SK-N-SH (cell line): ENCODE measurements around the gene CD2AP. TPM values are rescaled to one million over a fixed set of nuclear protein-coding genes. Genes with fewer than 3 reads are reported as not detected.

ENCODE experiments used
- CTCF ChIA-PET: fragments of 300-600, 350-600 bp; formaldehyde crosslinking; extraction: SDS; loops from one replicate; lab custom pipeline; 2021; lab: Yijun Ruan, JAX
- POLR2A ChIA-PET: fragments of 350-600 bp; sonication (Branson Sonifier 250); formaldehyde crosslinking; extraction: SDS; loops from one replicate; lab custom pipeline; 2020; ENCODE audit warnings: antibody characterized with exemption, inconsistent platforms; lab: Yijun Ruan, JAX
- DNase-seq: peaks from one replicate; pipeline ENCODE4 v3.0.0; 2012
- H2AFZ ChIP-seq: fragments of 200-600 bp; sonication (generic); 2 replicates; pipeline ENCODE4 v1.8.1; 2016; ENCODE audit warnings: antibody characterized with exemption, mild to moderate bottlenecking, low read depth
- H3F3A ChIP-seq: fragments of 200-600 bp; sonication (generic); replicated peaks from 2 replicates; pipeline ENCODE3; 2016; ENCODE audit warnings: antibody characterized with exemption, mild to moderate bottlenecking; ENCODE audit not compliant: insufficient read depth
- H3K27ac ChIP-seq, 2 experiments: fragments of 200-500 bp in 1 of 2; fragments of 200-600 bp in 1 of 2; sonication (Bioruptor generic) in 1 of 2; sonication (generic), shearing (Covaris generic) in 1 of 2; 2 replicates each; pipeline versions ENCODE4 v1.5.1 to v1.6.1; 2014 to 2016; ENCODE audit warnings: low read depth in 2 of 2, inconsistent platforms in 1 of 2, low read length in 1 of 2, mild to moderate bottlenecking in 1 of 2, mixed read lengths in 1 of 2
- H3K27me3 ChIP-seq: fragments of 200-600 bp; sonication (generic), shearing (Covaris generic); 2 replicates; pipeline ENCODE4 v1.6.1; 2016; ENCODE audit warnings: mixed run types; ENCODE audit not compliant: insufficient read depth
- H3K36me3 ChIP-seq, 2 experiments: fragments of 200-500 bp in 1 of 2; fragments of 200-600 bp in 1 of 2; sonication (Bioruptor generic) in 1 of 2; sonication (generic) in 1 of 2; replicated peaks in 1 of 2; 2 replicates each; pipeline versions ENCODE3 to v1.5.1; 2014 to 2016; ENCODE audit warnings: low read length in 1 of 2, mild to moderate bottlenecking in 1 of 2; ENCODE audit not compliant: insufficient read depth in 2 of 2, control insufficient read depth in 1 of 2
- H3K4me1 ChIP-seq, 2 experiments: fragments of 200-500 bp in 1 of 2; fragments of 200-600 bp in 1 of 2; sonication (Bioruptor generic) in 1 of 2; sonication (generic), shearing (Covaris generic) in 1 of 2; 2 replicates each; pipeline versions ENCODE4 v1.5.1 to v1.6.1; 2014 to 2016; ENCODE audit warnings: low read depth in 1 of 2, low read length in 1 of 2, mixed run types in 1 of 2; ENCODE audit not compliant: insufficient read depth in 2 of 2, control insufficient read depth in 1 of 2
- H3K4me2 ChIP-seq: fragments of 200-600 bp; sonication (generic), shearing (Covaris generic); 2 replicates; pipeline ENCODE4 v1.6.1; 2017; ENCODE audit warnings: mixed run types
- H3K4me3 ChIP-seq, 2 experiments: fragments of 200-500 bp in 1 of 2; fragments of 200-600 bp in 1 of 2; sonication (Bioruptor generic) in 1 of 2; sonication (generic), shearing (Covaris generic) in 1 of 2; 2 replicates each; pipeline versions ENCODE4 v1.5.1 to v1.8.1; 2014 to 2016; ENCODE audit warnings: low read depth in 2 of 2, inconsistent platforms in 1 of 2, low read length in 1 of 2, mild to moderate bottlenecking in 1 of 2, mixed read lengths in 1 of 2, moderate library complexity in 1 of 2
- H3K79me2 ChIP-seq: fragments of 200-600 bp; sonication (generic); 2 replicates; pipeline ENCODE4 v1.8.1; 2017; ENCODE audit warnings: mild to moderate bottlenecking; ENCODE audit not compliant: insufficient read depth
- H3K9ac ChIP-seq: fragments of 200-600 bp; sonication (generic); 2 replicates; pipeline ENCODE4 v1.6.1; 2017; ENCODE audit warnings: mixed run types
- H3K9me2 ChIP-seq: fragments of 200-600 bp; sonication (generic); 2 replicates; pipeline ENCODE4 v1.6.1; 2017; ENCODE audit warnings: mixed run types
- H3K9me3 ChIP-seq: fragments of 200-600 bp; sonication (generic); 2 replicates; pipeline ENCODE4 v1.6.1; 2017; ENCODE audit warnings: mixed run types, mild to moderate bottlenecking, moderate library complexity
- H4K20me1 ChIP-seq: fragments of 200-600 bp; sonication (generic); 2 replicates; pipeline ENCODE4 v1.6.1; 2017; ENCODE audit warnings: mild to moderate bottlenecking, mixed run types; ENCODE audit not compliant: insufficient read depth
- CHD2 ChIP-seq: fragments of 150-350 bp; IDR thresholded peaks from 2 replicates; pipeline ENCODE4 v1.6.1; 2018; ENCODE audit warnings: low read length; ENCODE audit not compliant: partially characterized antibody
- ELF1 ChIP-seq: IDR thresholded peaks from 2 replicates; pipeline ENCODE4 v1.4.0; 2012
- EZH2phosphoT487 ChIP-seq: fragments of 200-600 bp; sonication (generic); IDR thresholded peaks from 2 replicates; pipeline ENCODE4 v1.6.1; 2017; ENCODE audit warnings: low read depth, mixed run types, mild to moderate bottlenecking, antibody characterized with exemption, moderate library complexity, borderline replicate concordance
- FOXM1 ChIP-seq: IDR thresholded peaks from 2 replicates; pipeline ENCODE4 v1.4.0; 2012; ENCODE audit warnings: low read depth, mild to moderate bottlenecking
- GABPA ChIP-seq: IDR thresholded peaks from 2 replicates; pipeline ENCODE4 v1.4.0; 2012; ENCODE audit warnings: low read depth, mild to moderate bottlenecking
- GATA2 ChIP-seq: sonication (generic); formaldehyde crosslinking; IDR thresholded peaks from 2 replicates; pipeline ENCODE4 v1.5.0; 2020; ENCODE audit warnings: mild to moderate bottlenecking, missing genetic modification reagents
- MXI1 ChIP-seq: IDR thresholded peaks from 2 replicates; pipeline ENCODE4 v1.6.1; 2012; ENCODE audit warnings: mild to moderate bottlenecking, low read depth, low read length, improper control_type of control experiment
- NFIC ChIP-seq: IDR thresholded peaks from 2 replicates; pipeline ENCODE4 v1.4.0; 2012; ENCODE audit warnings: borderline replicate concordance
- NRF1 ChIP-seq: IDR thresholded peaks from 2 replicates; pipeline ENCODE4 v1.6.1; 2012; ENCODE audit warnings: low read depth, mild to moderate bottlenecking, low read length
- RAD21 ChIP-seq: IDR thresholded peaks from 2 replicates; pipeline ENCODE4 v1.6.1; 2012; ENCODE audit warnings: mild to moderate bottlenecking, low read length
- RCOR1 ChIP-seq: fragments of 150-350 bp; IDR thresholded peaks from 2 replicates; pipeline ENCODE4 v1.6.1; 2017; ENCODE audit warnings: antibody characterized with exemption, low read length
- SIN3A ChIP-seq: IDR thresholded peaks from 2 replicates; pipeline ENCODE4 v1.6.1; 2012; ENCODE audit warnings: low read depth, mild to moderate bottlenecking, low read length, moderate library complexity, borderline replicate concordance
- SMC3 ChIP-seq: IDR thresholded peaks from 2 replicates; pipeline ENCODE4 v1.6.1; 2012; ENCODE audit warnings: low read depth, low read length, improper control_type of control experiment
- TEAD4 ChIP-seq: IDR thresholded peaks from 2 replicates; pipeline ENCODE4 v1.4.0; 2012; ENCODE audit warnings: mild to moderate bottlenecking, borderline replicate concordance; ENCODE audit not compliant: insufficient read depth
- WGBS: methylation state at CpG from one replicate; pipeline ENCODE4 v1.1.6; 2017; ENCODE audit warnings: low lambda C conversion rate; 5-methylcytosine and 5-hydroxymethylcytosine counted together
- polyA plus RNA-seq, 3 experiments: library from polyadenylated mRNA; depleted of rRNA; stranded (reverse); fragments of >200 nt; gene quantifications; 2 replicates each; pipeline ENCODE4 v1.2.3, GENCODE V29; 2012
- TF ChIP-seq, protein P1 (sequence below): IDR thresholded peaks from 2 replicates; pipeline ENCODE4 v1.4.0; 2012; ENCODE audit warnings: low read depth, borderline replicate concordance
- TF ChIP-seq, protein P2 (sequence below): fragments of 200-600 bp; sonication (generic); IDR thresholded peaks from 2 replicates; pipeline ENCODE4 v1.6.1; 2017; ENCODE audit warnings: antibody characterized with exemption, mild to moderate bottlenecking, moderate library complexity
- TF ChIP-seq, protein P3 (sequence below): IDR thresholded peaks from 2 replicates; pipeline ENCODE4; 2012
- TF ChIP-seq, protein P4 (sequence below): IDR thresholded peaks from 2 replicates; pipeline ENCODE4 v1.4.0; 2012; ENCODE audit warnings: low read depth, borderline replicate concordance

CD2AP gene
- polyA plus RNA-seq, 1 of the 3 experiments (the other 2 are of a cell fraction) = 1.6 TPM

DNA sequence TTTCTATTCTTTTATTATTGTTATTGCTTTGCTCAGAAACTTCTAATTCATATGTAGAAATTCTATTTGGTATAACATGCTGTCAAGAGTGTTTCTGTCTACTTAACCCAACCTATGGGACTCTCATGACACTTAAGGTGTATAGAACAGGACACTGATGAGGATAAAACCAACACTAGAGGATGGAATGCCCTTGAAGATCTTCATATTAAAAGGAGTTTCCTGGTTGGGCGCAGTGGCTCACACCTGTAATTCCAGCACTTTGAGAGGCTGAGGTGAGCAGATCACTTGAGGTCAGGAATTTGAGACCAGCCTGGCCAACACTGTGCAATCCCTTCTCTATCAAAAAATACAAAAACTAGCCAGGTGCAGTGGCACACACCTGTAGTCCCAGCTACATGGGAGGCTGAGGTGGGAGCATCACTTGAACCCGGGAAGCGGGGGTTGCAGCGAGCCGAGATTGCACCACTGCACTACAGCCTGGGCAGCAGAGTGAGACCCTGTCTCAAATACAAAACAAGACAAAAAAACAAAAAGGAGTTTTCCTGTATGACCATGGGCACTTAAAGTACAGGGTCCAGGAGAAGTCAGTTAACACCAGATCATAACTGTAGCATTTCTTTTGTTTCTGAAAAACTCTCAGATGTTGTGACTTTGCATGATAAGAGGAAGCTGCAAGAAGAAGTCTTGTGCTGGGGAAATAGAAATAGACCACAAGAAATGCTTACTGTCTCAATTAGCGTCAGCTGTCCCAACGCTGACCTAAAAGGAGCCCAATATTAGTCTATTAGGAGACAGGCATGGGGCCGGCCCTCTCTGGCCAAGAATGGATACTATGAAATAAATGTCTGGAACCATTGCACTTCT, 38.9 kb upstream of the CD2AP start:
- Histone ChIP-seq H2AFZ (no peak overlapping the region), H3F3A (no peaks in the 10 kb centered on the region), H3K4me2 (no peak overlapping the region), H3K4me3 (no peak overlapping the region), H3K4me1 (no peaks in the 10 kb centered on the region), H4K20me1 (no peaks in the 10 kb centered on the region), H3K9me2 (no peaks in the 10 kb centered on the region)
- CTCF ChIA-PET = interaction anchor here (1.5 kb wide), 1 partner anchor 192 kb away, joined by 3 read pairs; no protein-coding TSS in a partner anchor
- POLR2A ChIA-PET = no interaction called here
- DNase-seq = no peak
- TF ChIP-seq, protein P1, sequence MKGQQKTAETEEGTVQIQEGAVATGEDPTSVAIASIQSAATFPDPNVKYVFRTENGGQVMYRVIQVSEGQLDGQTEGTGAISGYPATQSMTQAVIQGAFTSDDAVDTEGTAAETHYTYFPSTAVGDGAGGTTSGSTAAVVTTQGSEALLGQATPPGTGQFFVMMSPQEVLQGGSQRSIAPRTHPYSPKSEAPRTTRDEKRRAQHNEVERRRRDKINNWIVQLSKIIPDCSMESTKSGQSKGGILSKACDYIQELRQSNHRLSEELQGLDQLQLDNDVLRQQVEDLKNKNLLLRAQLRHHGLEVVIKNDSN = no peak
- TF ChIP-seq FOXM1 (no peak), EZH2phosphoT487 (no peak), MXI1 (no peak), NRF1 (no peak), SIN3A (no peak), GABPA (no peak), GATA2 (no peak)
- TF ChIP-seq, protein P2, sequence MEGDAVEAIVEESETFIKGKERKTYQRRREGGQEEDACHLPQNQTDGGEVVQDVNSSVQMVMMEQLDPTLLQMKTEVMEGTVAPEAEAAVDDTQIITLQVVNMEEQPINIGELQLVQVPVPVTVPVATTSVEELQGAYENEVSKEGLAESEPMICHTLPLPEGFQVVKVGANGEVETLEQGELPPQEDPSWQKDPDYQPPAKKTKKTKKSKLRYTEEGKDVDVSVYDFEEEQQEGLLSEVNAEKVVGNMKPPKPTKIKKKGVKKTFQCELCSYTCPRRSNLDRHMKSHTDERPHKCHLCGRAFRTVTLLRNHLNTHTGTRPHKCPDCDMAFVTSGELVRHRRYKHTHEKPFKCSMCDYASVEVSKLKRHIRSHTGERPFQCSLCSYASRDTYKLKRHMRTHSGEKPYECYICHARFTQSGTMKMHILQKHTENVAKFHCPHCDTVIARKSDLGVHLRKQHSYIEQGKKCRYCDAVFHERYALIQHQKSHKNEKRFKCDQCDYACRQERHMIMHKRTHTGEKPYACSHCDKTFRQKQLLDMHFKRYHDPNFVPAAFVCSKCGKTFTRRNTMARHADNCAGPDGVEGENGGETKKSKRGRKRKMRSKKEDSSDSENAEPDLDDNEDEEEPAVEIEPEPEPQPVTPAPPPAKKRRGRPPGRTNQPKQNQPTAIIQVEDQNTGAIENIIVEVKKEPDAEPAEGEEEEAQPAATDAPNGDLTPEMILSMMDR = no peak
- TF ChIP-seq, all 33 proteins: peak for 0
- H3K9me3 ChIP-seq = no peaks in the 10 kb centered on the region
- H3K27ac ChIP-seq = no peak overlapping the region
- no peak overlapping the region for H3K9ac ChIP-seq
- H3K36me3 ChIP-seq = no peaks in the 10 kb centered on the region
- no peaks in the 10 kb centered on the region; the same call in 1 of the 2 replicates for H3K27me3 ChIP-seq
- 30% methylated on average over 8 of the region's 8 CpGs for WGBS
- H3K79me2 ChIP-seq = no peaks in the 10 kb centered on the region

DNA sequence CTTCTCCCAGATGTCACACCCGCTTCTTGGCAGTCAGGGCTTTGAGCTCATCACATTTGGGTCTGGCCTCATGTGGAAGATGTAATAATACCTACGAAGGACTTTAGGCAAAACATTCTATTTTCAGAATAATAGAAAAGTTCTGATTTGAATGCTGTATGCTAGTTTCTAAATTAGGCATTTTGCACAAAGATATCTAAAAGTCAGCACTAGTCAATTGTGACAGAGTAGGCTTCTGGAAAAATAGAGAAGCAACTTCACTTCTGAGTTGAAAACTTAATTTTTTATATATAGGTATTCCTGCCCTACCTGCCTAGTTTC, 38.3 kb upstream of the CD2AP start:
- H3K27me3 ChIP-seq = no peaks in the 10 kb centered on the region; the same call in 1 of the 2 replicates
- H3K9ac ChIP-seq = no peak overlapping the region
- H3K27ac ChIP-seq = no peak overlapping the region
- H2AFZ ChIP-seq = no peak overlapping the region
- no peak overlapping the region for H3K4me2 ChIP-seq
- H3K36me3 ChIP-seq = no peaks in the 10 kb centered on the region
- H3K9me2 ChIP-seq = no peaks in the 10 kb centered on the region
- H3K79me2 ChIP-seq = no peaks in the 10 kb centered on the region
- no peaks in the 10 kb centered on the region for H4K20me1 ChIP-seq
- DNase-seq = no peak
- no peaks in the 10 kb centered on the region for H3K4me1 ChIP-seq
- no peaks in the 10 kb centered on the region for H3K9me3 ChIP-seq
- POLR2A ChIA-PET = no interaction called here
- H3F3A ChIP-seq = no peaks in the 10 kb centered on the region
- WGBS = 20% methylated on average over 2 of the region's 2 CpGs
- CTCF ChIA-PET = interaction anchor here (1.5 kb wide), 1 partner anchor 191 kb away, joined by 3 read pairs; no protein-coding TSS in a partner anchor
- no peak overlapping the region for H3K4me3 ChIP-seq
- no peak for TF ChIP-seq RAD21
- no peak for TF ChIP-seq NFIC
- no peak for TF ChIP-seq SMC3
- TF ChIP-seq, protein P3, sequence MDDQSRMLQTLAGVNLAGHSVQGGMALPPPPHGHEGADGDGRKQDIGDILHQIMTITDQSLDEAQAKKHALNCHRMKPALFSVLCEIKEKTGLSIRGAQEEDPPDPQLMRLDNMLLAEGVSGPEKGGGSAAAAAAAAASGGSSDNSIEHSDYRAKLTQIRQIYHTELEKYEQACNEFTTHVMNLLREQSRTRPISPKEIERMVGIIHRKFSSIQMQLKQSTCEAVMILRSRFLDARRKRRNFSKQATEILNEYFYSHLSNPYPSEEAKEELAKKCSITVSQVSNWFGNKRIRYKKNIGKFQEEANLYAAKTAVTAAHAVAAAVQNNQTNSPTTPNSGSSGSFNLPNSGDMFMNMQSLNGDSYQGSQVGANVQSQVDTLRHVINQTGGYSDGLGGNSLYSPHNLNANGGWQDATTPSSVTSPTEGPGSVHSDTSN = no peak
- no peak for TF ChIP-seq GABPA
- TF ChIP-seq, protein P2 = no peak
- TF ChIP-seq NRF1 = no peak
- TF ChIP-seq RCOR1 = no peak
- TF ChIP-seq, protein P4, sequence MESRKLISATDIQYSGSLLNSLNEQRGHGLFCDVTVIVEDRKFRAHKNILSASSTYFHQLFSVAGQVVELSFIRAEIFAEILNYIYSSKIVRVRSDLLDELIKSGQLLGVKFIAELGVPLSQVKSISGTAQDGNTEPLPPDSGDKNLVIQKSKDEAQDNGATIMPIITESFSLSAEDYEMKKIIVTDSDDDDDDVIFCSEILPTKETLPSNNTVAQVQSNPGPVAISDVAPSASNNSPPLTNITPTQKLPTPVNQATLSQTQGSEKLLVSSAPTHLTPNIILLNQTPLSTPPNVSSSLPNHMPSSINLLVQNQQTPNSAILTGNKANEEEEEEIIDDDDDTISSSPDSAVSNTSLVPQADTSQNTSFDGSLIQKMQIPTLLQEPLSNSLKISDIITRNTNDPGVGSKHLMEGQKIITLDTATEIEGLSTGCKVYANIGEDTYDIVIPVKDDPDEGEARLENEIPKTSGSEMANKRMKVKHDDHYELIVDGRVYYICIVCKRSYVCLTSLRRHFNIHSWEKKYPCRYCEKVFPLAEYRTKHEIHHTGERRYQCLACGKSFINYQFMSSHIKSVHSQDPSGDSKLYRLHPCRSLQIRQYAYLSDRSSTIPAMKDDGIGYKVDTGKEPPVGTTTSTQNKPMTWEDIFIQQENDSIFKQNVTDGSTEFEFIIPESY = no peak
- no peak for TF ChIP-seq ELF1
- TF ChIP-seq TEAD4 = no peak
- no peak for TF ChIP-seq MXI1
- TF ChIP-seq CHD2 = no peak
